BLaER1 treated with 17β-estradiol and CSF1 and Interleukin-3, amounts not matched to agents 10 nM and 100 nM (cell line): ENCODE results near the gene OGDH.

ENCODE experiments used
- H3K27ac ChIP-seq, 11 experiments: shearing (Covaris generic); formaldehyde crosslinking; 2 replicates each; pipeline ENCODE4 v1.8.1; 2022
- H3K27me3 ChIP-seq, 11 experiments: shearing (Covaris generic); formaldehyde crosslinking; 2 replicates each; pipeline ENCODE4 v1.8.1; 2022
- H3K36me3 ChIP-seq, 11 experiments: shearing (Covaris generic); formaldehyde crosslinking; 2 replicates each; pipeline ENCODE4 v1.8.1; 2022
- H3K4me1 ChIP-seq, 10 experiments: shearing (Covaris generic); formaldehyde crosslinking; 2 replicates each; pipeline ENCODE4 v1.8.1; 2022
- H3K4me2 ChIP-seq, 11 experiments: shearing (Covaris generic); formaldehyde crosslinking; 2 replicates each; pipeline ENCODE4 v1.8.1; 2022
- H3K4me3 ChIP-seq, 10 experiments: shearing (Covaris generic); formaldehyde crosslinking; 2 replicates each; pipeline ENCODE4 v1.8.1; 2022
- H3K9ac ChIP-seq, 11 experiments: shearing (Covaris generic); formaldehyde crosslinking; 2 replicates each; pipeline ENCODE4 v1.8.1; 2022
- H3K9me3 ChIP-seq, 11 experiments: shearing (Covaris generic); formaldehyde crosslinking; replicated peaks in 1 of 11; 2 replicates each; pipeline ENCODE4 v1.8.1; 2022
- H4K20me1 ChIP-seq, 11 experiments: shearing (Covaris generic); formaldehyde crosslinking; 2 replicates each; pipeline ENCODE4 v1.8.1; 2022
- Cebpa-rat ChIP-seq, 11 experiments: shearing (Covaris generic); IDR thresholded peaks; 2 replicates each; pipeline ENCODE4 v1.8.1; 2022

Gene OGDH

DNA sequence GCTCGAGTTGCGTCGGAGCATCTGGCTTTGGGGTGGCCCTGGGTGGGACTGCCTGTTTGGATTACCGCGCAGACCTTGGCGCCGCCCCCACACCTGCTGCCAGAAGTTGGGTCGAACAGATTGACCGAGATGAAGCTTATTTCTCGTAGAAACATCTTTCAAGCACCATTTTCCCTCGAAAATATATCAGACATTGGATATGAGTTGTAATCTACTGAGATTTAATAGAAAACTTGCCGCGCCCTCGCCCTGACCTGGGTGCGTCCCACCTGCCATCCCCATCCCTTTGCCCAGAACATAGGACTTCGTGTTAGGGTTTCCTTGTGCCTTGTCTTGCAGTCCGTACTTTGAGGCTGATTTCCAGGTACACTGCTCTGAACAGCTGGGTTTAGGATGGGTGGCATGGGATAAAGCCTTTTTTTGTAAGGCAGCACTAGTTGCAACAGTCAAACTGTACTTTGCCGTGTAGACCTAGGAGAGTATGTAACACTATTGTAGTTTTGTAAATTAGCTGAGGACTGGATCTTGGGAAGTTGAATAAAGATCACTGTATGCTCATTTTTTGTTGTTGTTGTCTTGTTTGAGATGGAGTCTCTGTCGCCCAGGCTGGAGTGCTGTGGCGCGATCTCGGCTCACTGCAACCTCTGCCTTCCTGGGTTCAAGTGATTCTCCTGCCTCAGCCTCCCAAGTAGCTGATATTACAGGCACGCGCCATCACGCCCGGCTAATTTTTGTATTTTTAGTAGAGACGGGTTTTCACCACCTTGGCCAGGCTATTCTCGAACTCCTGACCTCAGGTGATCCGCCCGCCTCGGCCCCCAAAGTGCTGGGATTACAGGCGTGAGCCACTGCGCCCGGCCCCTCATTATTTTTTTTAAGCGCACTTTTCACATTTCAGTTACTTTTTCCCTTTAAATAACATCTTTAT is 978 bp downstream of the OGDH start:
- Histone ChIP-seq H3K4me3 (peak overlapping the region; percentile 69 to 83 (median 78)), H3K9ac (peak overlapping the region; percentile 80 to 91 (median 87)), H4K20me1 (peaks cover 6 to 48% (median 27%) of the 10 kb centered on the region in 11 experiments; a peak in 18 of 22 replicates), H3K4me2 (peak overlapping the region; percentile 82 to 98 (median 94)), H3K27ac (peak overlapping the region; percentile 76 to 94 (median 83)), H3K36me3 (peaks cover 0 to 8% (median 0%) of the 10 kb centered on the region in 11 experiments; a peak in 1 of 22 replicates), H3K4me1 (peaks cover 40 to 60% (median 47%) of the 10 kb centered on the region in 10 experiments), H3K9me3 (no peaks in the 10 kb centered on the region), H3K27me3 (no peaks in the 10 kb centered on the region)
- no peak for TF ChIP-seq Cebpa-rat (IDR thresholded peaks at IDR 0.05)

DNA sequence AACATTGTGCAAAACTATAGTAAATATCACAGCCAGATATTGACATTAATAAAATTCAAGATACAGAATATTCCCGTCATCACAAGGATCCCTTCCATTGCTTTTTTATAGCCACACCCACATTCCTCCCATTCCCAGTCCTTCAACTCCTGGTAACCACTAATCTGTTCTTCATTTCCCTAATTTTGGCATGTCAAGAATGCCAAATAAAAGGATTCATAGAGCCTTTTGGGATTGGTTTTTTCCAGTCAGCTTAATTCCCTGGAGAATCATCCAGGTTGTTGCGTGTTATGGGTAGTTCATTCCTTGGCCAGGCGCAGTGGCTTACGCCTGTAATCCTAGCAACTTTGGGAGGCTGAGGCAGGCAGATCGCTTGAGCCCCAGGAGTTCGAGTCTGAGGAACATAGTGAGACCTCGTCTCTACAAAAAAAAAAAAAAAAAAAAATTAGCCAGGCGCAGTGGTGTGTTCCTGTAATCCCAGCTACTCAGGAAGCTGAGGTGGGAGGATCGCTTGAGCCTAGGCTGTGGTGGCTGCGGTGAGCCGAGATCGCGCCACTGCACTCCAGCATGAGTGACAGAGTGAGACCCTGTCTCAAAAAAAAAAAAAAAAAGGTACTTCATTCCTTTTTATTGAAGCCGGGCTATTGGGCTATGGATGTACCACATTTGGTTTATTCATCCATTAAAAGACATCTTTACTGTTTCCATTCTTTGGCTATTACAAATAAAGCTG is 2.7 kb downstream of the OGDH start:
- Histone ChIP-seq H3K36me3 (peaks cover 0 to 13% (median 4%) of the 10 kb centered on the region in 11 experiments; a peak in 5 of 22 replicates), H3K4me3 (peak overlapping the region in 4 of 10 experiments; percentile 9 to 38 (median 30); a peak in 4 of 20 replicates), H3K27me3 (no peaks in the 10 kb centered on the region), H3K9ac (peak overlapping the region in 6 of 11 experiments; percentile 1 to 66 (median 44); a peak in 7 of 22 replicates), H3K27ac (peak overlapping the region in 5 of 11 experiments; percentile 1 to 50 (median 32); a peak in 7 of 22 replicates), H3K9me3 (no peaks in the 10 kb centered on the region), H4K20me1 (peaks cover 6 to 65% (median 43%) of the 10 kb centered on the region in 11 experiments; a peak in 20 of 22 replicates), H3K4me2 (peak overlapping the region; percentile 79 to 97 (median 87)), H3K4me1 (peaks cover 38 to 75% (median 49%) of the 10 kb centered on the region in 10 experiments)
- TF ChIP-seq Cebpa-rat (IDR thresholded peaks at IDR 0.05): no peak

DNA sequence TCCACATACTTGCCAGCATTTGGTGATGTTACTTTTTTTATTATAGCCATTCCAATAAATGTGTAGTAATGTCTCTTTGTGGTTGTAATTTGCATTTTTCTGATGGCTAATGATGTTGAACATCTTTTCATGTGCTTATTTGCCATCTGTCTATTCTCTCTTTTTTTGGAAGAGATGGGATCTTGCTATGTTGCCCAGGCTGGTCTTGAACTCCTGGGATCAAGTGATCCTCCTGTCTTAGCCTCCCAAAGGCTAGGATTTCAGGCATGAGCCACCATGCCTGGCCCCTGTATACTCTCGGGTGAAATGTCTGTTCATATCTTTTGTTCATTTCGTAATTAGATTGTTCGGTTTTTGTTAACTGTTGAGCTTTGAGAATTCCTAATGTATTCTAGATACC is 3.4 kb downstream of the OGDH start:
- Histone ChIP-seq H3K9me3 (no peaks in the 10 kb centered on the region), H3K27me3 (no peaks in the 10 kb centered on the region), H3K4me3 (0 out of 20 replicates have a peak overlapping the region, but pooled peaks of 1 of the 10 experiments have one; percentile 38), H3K27ac (peak overlapping the region in 2 of 11 experiments; percentile 34 to 50; a peak in 1 of 22 replicates), H4K20me1 (peaks cover 6 to 72% (median 50%) of the 10 kb centered on the region in 11 experiments; a peak in 20 of 22 replicates), H3K9ac (peak overlapping the region in 1 of 11 experiments; percentile 56; a peak in 1 of 22 replicates), H3K4me2 (peak overlapping the region in 9 of 11 experiments; percentile 79 to 97 (median 87); a peak in 17 of 22 replicates), H3K4me1 (peaks cover 38 to 79% (median 52%) of the 10 kb centered on the region in 10 experiments), H3K36me3 (peaks cover 0 to 13% (median 4%) of the 10 kb centered on the region in 11 experiments; a peak in 5 of 22 replicates)
- no peak for TF ChIP-seq Cebpa-rat (IDR thresholded peaks at IDR 0.05)

- peak overlapping the region in 4 of 11 experiments; percentile 26 to 66 (median 48); a peak in 7 of 22 replicates for H3K9ac ChIP-seq
- H3K4me3 ChIP-seq: no peak overlapping the region
- no peaks in the 10 kb centered on the region for H3K9me3 ChIP-seq
- peaks cover 11 to 24% (median 16%) of the 10 kb centered on the region in 11 experiments; a peak in 20 of 22 replicates for H3K36me3 ChIP-seq
- TF ChIP-seq Cebpa-rat (IDR thresholded peaks at IDR 0.05): no peak
- H3K4me1 ChIP-seq: peaks cover 0 to 89% (median 21%) of the 10 kb centered on the region in 10 experiments; a peak in 14 of 20 replicates
- peaks cover 8 to 96% (median 79%) of the 10 kb centered on the region in 11 experiments; a peak in 20 of 22 replicates for H4K20me1 ChIP-seq
- H3K27me3 ChIP-seq: no peaks in the 10 kb centered on the region
- peak overlapping the region in 4 of 11 experiments; percentile 1 to 72 (median 56); a peak in 7 of 22 replicates for H3K27ac ChIP-seq
- peak overlapping the region in 6 of 11 experiments; percentile 8 to 86 (median 66); a peak in 12 of 22 replicates for H3K4me2 ChIP-seq
These were observed 8.8 kb downstream of the OGDH start for GRCh38 chr7:44615149-44615611.

DNA sequence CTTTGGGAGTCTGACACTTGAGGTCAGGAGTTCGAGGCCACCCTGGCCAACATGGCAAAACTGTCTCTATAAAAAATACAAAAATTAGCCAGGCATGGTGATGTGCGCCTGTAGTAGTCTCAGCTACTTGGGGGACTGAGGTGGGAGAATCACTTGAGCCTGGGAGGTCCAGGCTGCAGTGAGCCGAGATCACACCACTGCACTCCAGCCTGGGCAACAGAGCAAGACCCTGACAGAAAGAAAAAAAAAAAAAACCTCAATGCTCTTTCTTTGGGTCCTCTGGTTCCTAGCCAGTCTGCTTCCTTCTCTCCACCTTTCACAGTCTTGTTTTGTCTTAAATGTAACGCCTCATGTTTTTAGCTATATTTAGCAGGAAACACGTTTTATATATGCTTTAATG is 9.4 kb downstream of the OGDH start:
- Histone ChIP-seq H3K9me3 (no peaks in the 10 kb centered on the region), H3K4me2 (peak overlapping the region in 4 of 11 experiments; percentile 56 to 86 (median 78); a peak in 8 of 22 replicates), H3K4me1 (peaks cover 0 to 91% (median 16%) of the 10 kb centered on the region in 10 experiments; a peak in 11 of 20 replicates), H3K4me3 (no peak overlapping the region), H3K36me3 (peaks cover 11 to 24% (median 16%) of the 10 kb centered on the region in 11 experiments; a peak in 20 of 22 replicates), H3K27ac (peak overlapping the region in 4 of 11 experiments; percentile 1 to 72 (median 56); a peak in 6 of 22 replicates), H3K9ac (peak overlapping the region in 3 of 11 experiments; percentile 26 to 66 (median 36); a peak in 3 of 22 replicates), H3K27me3 (no peaks in the 10 kb centered on the region), H4K20me1 (peaks cover 3 to 96% (median 72%) of the 10 kb centered on the region in 11 experiments; a peak in 18 of 22 replicates)
- no peak for TF ChIP-seq Cebpa-rat (IDR thresholded peaks at IDR 0.05)

DNA sequence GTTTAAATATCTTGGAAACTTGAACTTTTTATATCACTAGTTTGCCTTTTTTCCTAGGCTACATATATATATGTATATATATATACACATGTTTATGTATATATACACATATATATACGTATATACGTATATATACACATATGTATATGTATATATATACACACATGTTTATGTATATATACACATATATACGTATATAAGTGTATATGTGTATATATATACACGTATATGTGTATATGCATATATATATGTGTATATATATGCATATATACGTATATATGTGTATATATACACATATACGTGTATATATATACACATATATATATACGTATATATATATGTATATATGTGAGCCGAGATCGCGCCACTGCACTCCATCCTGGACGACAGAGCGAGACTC is 10.1 kb downstream of the OGDH start:
- Histone ChIP-seq H3K4me1 (peaks cover 0 to 91% (median 23%) of the 10 kb centered on the region in 10 experiments; a peak in 13 of 20 replicates), H3K4me3 (no peak overlapping the region), H3K36me3 (peaks cover 11 to 24% (median 16%) of the 10 kb centered on the region in 11 experiments; a peak in 20 of 22 replicates), H4K20me1 (peaks cover 3 to 96% (median 73%) of the 10 kb centered on the region in 11 experiments; a peak in 18 of 22 replicates), H3K27ac (peak overlapping the region in 1 of 11 experiments; percentile 72; a peak in 1 of 22 replicates), H3K9me3 (peaks cover 0 to 3% (median 0%) of the 10 kb centered on the region in 11 experiments; a peak in 2 of 22 replicates), H3K4me2 (peak overlapping the region in 1 of 11 experiments; percentile 20; a peak in 1 of 22 replicates), H3K9ac (no peak overlapping the region), H3K27me3 (no peaks in the 10 kb centered on the region)
- no peak for TF ChIP-seq Cebpa-rat (IDR thresholded peaks at IDR 0.05)

DNA sequence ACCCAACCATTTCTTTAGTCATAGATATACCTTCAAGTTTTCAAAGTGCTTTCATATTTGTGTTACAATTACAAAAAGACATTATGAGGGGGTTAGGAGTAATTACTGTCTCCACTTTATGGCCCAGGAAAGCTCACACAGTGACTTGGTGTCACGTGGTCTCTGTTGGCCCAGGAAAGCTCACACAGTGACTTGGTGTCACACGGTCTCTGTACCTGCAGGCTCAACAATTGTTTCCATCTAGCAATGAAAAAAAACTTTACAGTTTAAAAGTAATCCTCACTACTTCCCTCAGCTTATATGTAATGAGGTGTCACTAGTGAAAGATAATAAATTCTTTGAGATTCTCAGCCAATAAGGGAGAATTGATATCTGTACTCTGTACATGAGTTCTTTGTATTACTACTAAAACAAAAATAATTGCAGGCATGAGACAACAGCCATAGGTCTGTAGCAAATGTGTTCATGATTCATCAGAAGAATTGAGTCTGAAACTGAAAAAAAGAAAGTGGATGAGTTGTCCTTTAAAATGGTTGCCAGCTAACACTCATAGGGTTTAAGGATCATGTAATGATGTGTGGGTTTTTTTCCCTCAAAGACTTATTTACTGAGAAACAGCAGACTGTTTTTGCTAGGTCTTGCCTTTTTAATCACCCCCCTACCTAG is 10.9 kb downstream of the OGDH start:
- peak overlapping the region in 3 of 11 experiments; percentile 6 to 35 (median 19); a peak in 4 of 22 replicates for H3K27ac ChIP-seq
- TF ChIP-seq Cebpa-rat (IDR thresholded peaks at IDR 0.05): no peak
- H4K20me1 ChIP-seq: peaks cover 4 to 96% (median 72%) of the 10 kb centered on the region in 11 experiments; a peak in 19 of 22 replicates
- peak overlapping the region in 3 of 11 experiments; percentile 9 to 46 (median 20); a peak in 5 of 22 replicates for H3K4me2 ChIP-seq
- peaks cover 11 to 24% (median 16%) of the 10 kb centered on the region in 11 experiments; a peak in 20 of 22 replicates for H3K36me3 ChIP-seq
- no peaks in the 10 kb centered on the region for H3K27me3 ChIP-seq
- H3K4me1 ChIP-seq: peaks cover 0 to 93% (median 27%) of the 10 kb centered on the region in 10 experiments; a peak in 13 of 20 replicates
- H3K9me3 ChIP-seq: peaks cover 0 to 5% (median 0%) of the 10 kb centered on the region in 11 experiments; a peak in 2 of 22 replicates
- H3K9ac ChIP-seq: 0 out of 22 replicates have a peak overlapping the region, but pooled peaks of 1 of the 11 experiments have one; percentile 32
- H3K4me3 ChIP-seq: no peak overlapping the region
